GM10847 (cell line): ENCODE measurements around the gene ADAMTS5.

Experiments used
- POLR2A ChIP-seq: IDR thresholded peaks from 2 replicates; pipeline ENCODE4 v1.6.1; 2011; ENCODE audit not compliant: insufficient read length; ENCODE audit errors: extremely low read depth

The ADAMTS5 gene

GRCh38 chr21:26877018-26877417 lies 89.9 kb downstream of the ADAMTS5 start:
- no peak for TF ChIP-seq POLR2A

GRCh38 chr21:26874347-26874746 lies 92.5 kb downstream of the ADAMTS5 start:
- no peak for TF ChIP-seq POLR2A
